Sigmoid colon (tissue), 4 donors: Measurements from ENCODE around the gene AVPR1B.

Source experiments
- POLR2AphosphoS5 ChIP-seq, 4 donors: sonication (generic); formaldehyde crosslinking; IDR thresholded peaks; one replicate each; pipeline ENCODE4 v1.6.1; 2017; ENCODE audit warnings: antibody characterized with exemption in 4 of 4
- TF ChIP-seq, protein P1 (sequence below), 4 experiments: fragments of 450-650 bp in 3 of 4; fragments of 200-600 bp in 1 of 4; IDR thresholded peaks; one replicate each; pipeline ENCODE4 v1.5.1; 2016 to 2019; ENCODE audit warnings: antibody characterized with exemption in 4 of 4, mild to moderate bottlenecking in 3 of 4, moderate library complexity in 2 of 4

DNA sequence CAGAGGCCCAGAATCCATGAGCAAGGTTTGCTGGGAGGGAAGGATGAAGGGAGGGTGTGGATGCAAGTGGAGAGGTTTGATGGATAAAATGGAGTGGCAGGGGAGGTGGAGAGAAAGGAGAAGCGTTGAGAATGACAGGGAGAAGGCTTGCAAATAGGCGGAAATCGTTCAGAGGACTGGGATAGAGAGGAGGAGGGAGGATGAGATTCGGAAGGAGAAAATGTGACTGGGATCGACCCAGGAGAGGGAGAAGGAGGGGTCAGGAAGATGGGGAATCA lies 376 bp downstream of the AVPR1B start:
- TF ChIP-seq, protein P1, sequence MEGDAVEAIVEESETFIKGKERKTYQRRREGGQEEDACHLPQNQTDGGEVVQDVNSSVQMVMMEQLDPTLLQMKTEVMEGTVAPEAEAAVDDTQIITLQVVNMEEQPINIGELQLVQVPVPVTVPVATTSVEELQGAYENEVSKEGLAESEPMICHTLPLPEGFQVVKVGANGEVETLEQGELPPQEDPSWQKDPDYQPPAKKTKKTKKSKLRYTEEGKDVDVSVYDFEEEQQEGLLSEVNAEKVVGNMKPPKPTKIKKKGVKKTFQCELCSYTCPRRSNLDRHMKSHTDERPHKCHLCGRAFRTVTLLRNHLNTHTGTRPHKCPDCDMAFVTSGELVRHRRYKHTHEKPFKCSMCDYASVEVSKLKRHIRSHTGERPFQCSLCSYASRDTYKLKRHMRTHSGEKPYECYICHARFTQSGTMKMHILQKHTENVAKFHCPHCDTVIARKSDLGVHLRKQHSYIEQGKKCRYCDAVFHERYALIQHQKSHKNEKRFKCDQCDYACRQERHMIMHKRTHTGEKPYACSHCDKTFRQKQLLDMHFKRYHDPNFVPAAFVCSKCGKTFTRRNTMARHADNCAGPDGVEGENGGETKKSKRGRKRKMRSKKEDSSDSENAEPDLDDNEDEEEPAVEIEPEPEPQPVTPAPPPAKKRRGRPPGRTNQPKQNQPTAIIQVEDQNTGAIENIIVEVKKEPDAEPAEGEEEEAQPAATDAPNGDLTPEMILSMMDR (IDR thresholded peaks at IDR 0.05), result no peak
- TF ChIP-seq POLR2AphosphoS5 (IDR thresholded peaks at IDR 0.05), result no peak
